DMS153 treated with DMSO at 0.1 percent for 48 hours (cell line): ENCODE measurements around the gene KRT24.
"Not testable (repeated sequence)": the region's sequence is repeated elsewhere in the genome, so short reads cannot be mapped to it uniquely, and the experiment has no call there.

Source experiments
- DNase-seq: peaks from one replicate; lab custom pipeline; 2025; ENCODE audit not compliant: unreplicated experiment; lab: John Stamatoyannopoulos, UW

Gene KRT24

GRCh38 chr17:40703652-40704051 is at the start of gene KRT24:
Gene KRT24 (minus strand): TSS chr17:40703752. CDS start chr17:40703693, 59 bp downstream.
- DNase-seq, result no peak

- DNase-seq, result no peak
These were observed 47.5 kb upstream of the KRT24 start for GRCh38 chr17:40751065-40751464.

- DNase-seq, result no peak
These were observed 46.8 kb upstream of the KRT24 start for GRCh38 chr17:40750391-40750790.

- DNase-seq, result not testable (repeated sequence)
These were observed 45.1 kb upstream of the KRT24 start for GRCh38 chr17:40748666-40749065.

GRCh38 chr17:40738553-40738952 is 35.0 kb upstream of the KRT24 start:
- no peak for DNase-seq

- DNase-seq, result no peak
These were observed 31.5 kb upstream of the KRT24 start for GRCh38 chr17:40735016-40735415.

GRCh38 chr17:40734018-40734417 is 30.5 kb upstream of the KRT24 start:
- no peak for DNase-seq

GRCh38 chr17:40730970-40731369 is 27.4 kb upstream of the KRT24 start:
- no peak for DNase-seq

GRCh38 chr17:40727447-40728231 is 24.1 kb upstream of the KRT24 start:
- DNase-seq, result no peak

- no peak for DNase-seq
These were observed 23.4 kb upstream of the KRT24 start for GRCh38 chr17:40726919-40727318.

- DNase-seq, result no peak
These were observed 21.1 kb upstream of the KRT24 start for GRCh38 chr17:40724656-40725055.

- no peak for DNase-seq
These were observed 18.7 kb upstream of the KRT24 start for GRCh38 chr17:40722241-40722640.

- DNase-seq, result no peak
These were observed 17.3 kb upstream of the KRT24 start for GRCh38 chr17:40720899-40721298.

- DNase-seq, result no peak
These were observed 15.4 kb upstream of the KRT24 start for GRCh38 chr17:40718930-40719329.

- DNase-seq, result no peak
These were observed 14.2 kb upstream of the KRT24 start for GRCh38 chr17:40717776-40718175.

- DNase-seq, result no peak
These were observed 10.9 kb upstream of the KRT24 start for GRCh38 chr17:40714473-40714872.

GRCh38 chr17:40707745-40708144 is 4.2 kb upstream of the KRT24 start:
- DNase-seq, result no peak

GRCh38 chr17:40705584-40705983 is 2.0 kb upstream of the KRT24 start:
- DNase-seq, result no peak

- no peak for DNase-seq
These were observed 1.3 kb downstream of the KRT24 start for GRCh38 chr17:40702271-40702670.

- DNase-seq, result no peak
These were observed 3.7 kb downstream of the KRT24 start for GRCh38 chr17:40699853-40700252.

- no peak for DNase-seq
These were observed 4.2 kb downstream of the KRT24 start for GRCh38 chr17:40699371-40699770.

- no peak for DNase-seq
These were observed 6.3 kb downstream of the KRT24 start for GRCh38 chr17:40697297-40697696.

- no peak for DNase-seq
These were observed 6.9 kb downstream of the KRT24 start for GRCh38 chr17:40696651-40697072.
